ENCODE data around the gene HNRNPU.

The HNRNPU gene

GRCh38 chr1:244834543-244835275, 29.6 kb downstream of the HNRNPU start (continued):
- no peak for TF ChIP-seq ZNF600 (tag by site-specific recombination; IDR thresholded peaks at IDR 0.05)
- no peak for TF ChIP-seq ZNF544 (tag by site-specific recombination; IDR thresholded peaks at IDR 0.05)
- TF ChIP-seq ZNF560 (tag by site-specific recombination; IDR thresholded peaks at IDR 0.05; ENCODE audit: borderline replicate concordance), result no peak
- no peak for TF ChIP-seq ZNF426 (tag by site-specific recombination; IDR thresholded peaks at IDR 0.05)
- 0 out of 2 replicates have a peak, but pooled peaks have one; percentile 3 for TF ChIP-seq ZNF558 (tag by site-specific recombination; IDR thresholded peaks at IDR 0.05)
- TF ChIP-seq PATZ1 (tag by site-specific recombination; IDR thresholded peaks at IDR 0.05), result peak; percentile 96; the same call in 1 of the 2 replicates
- TF ChIP-seq SP2 (tag by site-specific recombination; IDR thresholded peaks at IDR 0.05), result peak; percentile 69; the same call in 1 of the 2 replicates
- peak; percentile 9; the same call in 1 of the 2 replicates for TF ChIP-seq ZBTB21 (tag by site-specific recombination; IDR thresholded peaks at IDR 0.05)
- TF ChIP-seq ZNF677 (tag by site-specific recombination; IDR thresholded peaks at IDR 0.05), result no peak; the same call in 1 of the 2 replicates
- TF ChIP-seq PRDM6 (tag by site-specific recombination; IDR thresholded peaks at IDR 0.05), result peak; percentile 58
- TF ChIP-seq ZNF423 (tag by site-specific recombination; IDR thresholded peaks at IDR 0.05), result peak; percentile 49; the same call in 1 of the 2 replicates
- TF ChIP-seq ZNF311 (tag by site-specific recombination; IDR thresholded peaks at IDR 0.05; ENCODE audit: borderline replicate concordance), result no peak
- TF ChIP-seq GLIS1 (tag by site-specific recombination; IDR thresholded peaks at IDR 0.05), result no peak
- peak; percentile 23 for TF ChIP-seq ZNF394 (tag by site-specific recombination; IDR thresholded peaks at IDR 0.05; ENCODE audit: borderline replicate concordance)
- TF ChIP-seq ZNF169 (tag by site-specific recombination; IDR thresholded peaks at IDR 0.05), result no peak
- peak; percentile 22; the same call in 1 of the 2 replicates for TF ChIP-seq PBX3 (CRISPR knock-in tag; IDR thresholded peaks at IDR 0.05)
- no peak; the same call in 1 of the 2 replicates for TF ChIP-seq ZNF10 (tag by site-specific recombination; IDR thresholded peaks at IDR 0.05)
- no peak for TF ChIP-seq ZNF23 (tag by site-specific recombination; IDR thresholded peaks at IDR 0.05; ENCODE audit: borderline replicate concordance)
- no peak; the same call in 1 of the 2 replicates for TF ChIP-seq FEZF1 (tag by site-specific recombination; IDR thresholded peaks at IDR 0.05)
- peak; percentile 34 for TF ChIP-seq HIC1 (tag by site-specific recombination; IDR thresholded peaks at IDR 0.05)
- TF ChIP-seq BCL11B (tag by site-specific recombination; IDR thresholded peaks at IDR 0.05; ENCODE audit: low read depth), result peak; percentile 88
- TF ChIP-seq ZNF211 (tag by site-specific recombination; IDR thresholded peaks at IDR 0.05; ENCODE audit: low read depth), result no peak
- TF ChIP-seq ZNF776 (tag by site-specific recombination; IDR thresholded peaks at IDR 0.05; ENCODE audit: borderline replicate concordance), result no peak
- no peak; the same call in 1 of the 2 replicates for TF ChIP-seq ZNF707 (tag by site-specific recombination; IDR thresholded peaks at IDR 0.05)
- TF ChIP-seq ZSCAN30 (tag by site-specific recombination; IDR thresholded peaks at IDR 0.05), result peak; percentile 79
- no peak; the same call in 1 of the 2 replicates for TF ChIP-seq CTCF (tag by site-specific recombination; IDR thresholded peaks at IDR 0.05)
- no peak for TF ChIP-seq ZNF777 (tag by site-specific recombination; IDR thresholded peaks at IDR 0.05; ENCODE audit: borderline replicate concordance)
- TF ChIP-seq SCRT1 (tag by site-specific recombination; IDR thresholded peaks at IDR 0.05; ENCODE audit: borderline replicate concordance), result no peak
- TF ChIP-seq KLF9 (tag by site-specific recombination; IDR thresholded peaks at IDR 0.05; ENCODE audit: low read depth), result peak; percentile 72
- 0 out of 2 replicates have a peak, but pooled peaks have one; percentile 20 for TF ChIP-seq ZNF133 (tag by site-specific recombination; IDR thresholded peaks at IDR 0.05)
- no peak for TF ChIP-seq ZNF521 (tag by site-specific recombination; IDR thresholded peaks at IDR 0.05)
